A549 treated with AZD9567 at 1 μM for 4 hours (cell line): ENCODE results near the gene FAM131C. TPM values are rescaled to one million over a fixed set of nuclear protein-coding genes. Genes with fewer than 3 reads are reported as not detected.

Experiments
- total RNA-seq: library from RNA; stranded (reverse); fragments of 200-300 nt; extraction: Qiagen RNA extraction; gene quantifications from 5 replicates; pipeline ENCODE4 v1.2.3, GENCODE V29; 2022; ENCODE audit not compliant: insufficient read depth

Gene FAM131C, protein sequence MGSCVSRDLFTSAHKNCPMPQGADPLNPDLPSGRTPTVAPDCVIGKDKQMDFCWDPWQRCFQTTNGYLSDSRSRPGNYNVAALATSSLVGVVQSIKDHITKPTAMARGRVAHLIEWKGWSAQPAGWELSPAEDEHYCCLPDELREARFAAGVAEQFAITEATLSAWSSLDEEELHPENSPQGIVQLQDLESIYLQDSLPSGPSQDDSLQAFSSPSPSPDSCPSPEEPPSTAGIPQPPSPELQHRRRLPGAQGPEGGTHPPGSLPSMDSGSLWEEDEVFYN
- 7.7 to 15.6 TPM (median 15.0 TPM) in 5 replicates for total RNA-seq

DNA sequence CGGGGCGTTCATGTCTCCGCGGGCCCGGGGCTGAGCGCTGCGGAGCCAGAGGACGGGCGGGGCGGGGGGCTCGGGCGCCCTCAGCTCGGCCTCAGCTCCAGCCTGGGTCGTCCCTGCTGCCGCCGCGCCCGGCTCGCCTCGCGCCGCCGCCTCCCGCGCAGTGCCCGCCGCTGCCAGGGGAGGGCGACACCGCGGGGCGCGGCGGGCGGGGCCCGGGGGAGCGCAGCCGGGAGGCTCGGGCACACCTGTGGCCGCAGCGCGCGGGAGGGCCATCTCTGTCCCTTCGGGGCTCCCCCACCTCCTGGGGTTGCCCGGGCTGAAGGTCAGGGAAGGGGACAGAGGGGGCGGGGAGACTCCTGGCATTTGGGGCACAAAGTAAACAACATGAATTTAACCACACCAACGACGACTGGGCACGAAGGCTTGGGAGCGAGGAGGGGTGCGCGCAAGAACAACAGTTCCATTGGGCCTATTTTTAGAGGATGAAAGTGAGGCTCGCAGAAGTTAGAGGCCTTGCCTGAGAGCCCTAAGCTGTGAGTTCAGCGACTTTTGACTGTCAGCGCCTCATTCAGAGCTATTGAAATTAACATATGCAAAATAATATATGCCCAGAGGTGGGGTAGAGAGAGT lies at the start of gene FAM131C:
TSS of gene FAM131C (minus strand) at position 162 of the 630 bp plus-strand sequence. CDS start 209 bp downstream, outside the sequence.

GRCh38 chr1:16043521-16043920 lies 29.9 kb downstream of the FAM131C start, which contains the start of gene CLCNKB:
TSS of gene CLCNKB (plus strand) at chr1:16043782. CDS start at chr1:16044493, 711 bp downstream.

DNA sequence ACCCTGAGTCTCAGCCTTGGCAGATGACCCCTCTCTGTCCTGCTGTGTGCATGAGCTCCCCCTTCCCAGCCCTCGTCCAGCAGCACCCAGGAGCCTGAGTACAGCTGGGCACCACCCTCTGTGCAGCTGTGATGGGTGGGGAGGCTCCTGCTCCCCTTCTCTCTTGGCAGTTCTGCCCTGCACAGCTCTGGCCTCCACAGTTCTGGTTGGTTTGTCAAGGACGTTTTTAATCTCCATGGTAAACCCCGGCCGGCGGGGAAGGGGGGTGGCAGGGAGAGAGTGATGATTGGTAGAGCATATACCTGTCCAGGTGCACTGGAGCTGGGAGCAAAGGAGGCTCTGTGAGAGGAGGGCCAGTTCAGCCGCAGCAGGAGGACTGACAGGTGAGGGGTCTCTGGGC lies 51.8 kb downstream of the FAM131C start, which contains the start of gene CLCNKA:
TSS of gene CLCNKA (plus strand) at position 356 of the 400 bp plus-strand sequence. CDS start 584 bp downstream, outside the sequence.

DNA sequence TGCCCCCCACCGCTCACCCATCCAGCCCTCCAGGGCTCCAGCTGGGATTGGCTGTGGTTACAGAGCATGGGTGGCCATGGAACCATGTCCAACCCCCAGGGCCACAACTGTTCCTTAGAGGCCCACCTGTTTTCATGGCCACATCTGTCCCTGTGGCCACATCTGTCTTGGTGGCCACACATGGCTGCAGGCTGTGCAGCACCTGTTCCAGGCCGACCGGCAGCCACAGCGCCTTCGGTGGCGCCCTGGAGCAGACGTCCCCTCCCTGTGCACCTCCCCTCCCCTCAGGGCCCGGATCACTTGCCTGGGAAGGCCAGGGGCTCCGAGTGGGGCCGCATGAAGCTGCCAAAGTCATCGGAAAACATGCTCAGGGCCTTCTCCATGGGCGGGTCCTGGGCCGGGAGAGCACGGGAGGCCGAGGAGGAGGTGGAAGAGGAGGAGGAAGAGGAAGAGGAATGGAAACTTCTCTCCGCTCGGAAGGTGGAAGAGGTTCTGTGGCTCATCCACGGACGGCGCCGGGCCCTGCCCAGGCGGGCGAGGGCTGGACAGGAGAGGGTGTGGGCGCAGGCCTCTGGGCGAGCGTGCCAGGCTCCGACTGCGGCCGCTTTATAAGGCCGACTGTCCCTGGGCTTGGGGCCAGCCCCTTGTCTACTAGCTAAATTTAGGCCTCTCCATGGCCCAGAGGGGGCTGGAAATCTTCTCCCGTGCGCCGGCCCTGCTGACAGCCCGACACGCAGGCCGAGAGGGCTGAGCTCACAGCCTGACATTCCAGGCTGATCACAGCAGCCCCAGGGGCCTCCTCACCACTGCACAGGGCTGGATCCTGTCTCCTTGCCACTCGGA lies 55.8 kb downstream of the FAM131C start, which contains the start of gene HSPB7:
TSS of gene HSPB7 (minus strand) at position 583 of the 843 bp plus-strand sequence. CDS start at position 503, 80 bp downstream.

Other genes with a start within 250 kb of the FAM131C start
- 37.6 to 48.1 TPM (median 42.4 TPM) in 5 replicates for gene SPEN, start 225.9 kb downstream of the FAM131C start, total RNA-seq
- 11.9 to 14.4 TPM (median 14.2 TPM) in 5 replicates for gene ZBTB17, start 97.5 kb downstream of the FAM131C start, total RNA-seq
- not detected in 5 replicates for gene SRARP, start 69.4 kb downstream of the FAM131C start, total RNA-seq
- 0.05 to 0.10 TPM in 2 of 5 replicates, not detected in the others for gene HSPB7, start 55.6 kb downstream of the FAM131C start, total RNA-seq
- 0.05 to 0.13 TPM (median 0.07 TPM) in 4 of 5 replicates, not detected in the other for gene CLCNKA, start 51.6 kb downstream of the FAM131C start, total RNA-seq
- gene CLCNKB, start 29.9 kb downstream of the FAM131C start, total RNA-seq: 0.03 to 0.14 TPM (median 0.09 TPM) in 4 of 5 replicates, not detected in the other
- gene EPHA2, start 82.4 kb upstream of the FAM131C start, total RNA-seq: 107 to 138 TPM (median 123 TPM) in 5 replicates
- gene ARHGEF19, start 139.0 kb upstream of the FAM131C start, total RNA-seq: 2.3 to 6.6 TPM (median 5.6 TPM) in 5 replicates
- 2.4 to 3.9 TPM (median 3.1 TPM) in 4 of 5 replicates, not detected in the other for gene CPLANE2, start 163.5 kb upstream of the FAM131C start, total RNA-seq